HFFc6 (cell line): ENCODE measurements around the gene TTLL1. TPM values are rescaled to one million over a fixed set of nuclear protein-coding genes. Genes with fewer than 3 reads are reported as not detected.

ENCODE experiments used
- DNase-seq: peaks from one replicate; pipeline ENCODE4 v3.0.0-alpha.2; 2018
- H3K27ac Mint-ChIP-seq: 2 replicates; pipeline ENCODE4 v1.8.0; 2020; ENCODE audit warnings: mild to moderate bottlenecking, mixed read lengths
- H3K27me3 Mint-ChIP-seq: 2 replicates; pipeline ENCODE4 v1.8.0; 2021; ENCODE audit warnings: mild to moderate bottlenecking, moderate library complexity, mixed read lengths; ENCODE audit not compliant: insufficient read depth
- H3K36me3 Mint-ChIP-seq: 2 replicates; pipeline ENCODE4 v1.8.0; 2021; ENCODE audit warnings: low read depth, mixed read lengths
- H3K4me1 Mint-ChIP-seq: 2 replicates; pipeline ENCODE4 v1.8.0; 2020; ENCODE audit warnings: low read depth, mixed read lengths
- H3K4me3 Mint-ChIP-seq: 2 replicates; pipeline ENCODE4 v1.8.0; 2020; ENCODE audit warnings: mild to moderate bottlenecking, moderate library complexity, mixed read lengths
- H3K9me3 Mint-ChIP-seq: 2 replicates; pipeline ENCODE4 v1.8.0; 2020; ENCODE audit warnings: mild to moderate bottlenecking, mixed read lengths
- CTCF ChIP-seq: fragments of 200-600 bp; sonication (generic); IDR thresholded peaks from 2 replicates; pipeline ENCODE4 v1.5.0; 2021; ENCODE audit warnings: antibody characterized with exemption, mild to moderate bottlenecking
- total RNA-seq, 6 experiments: library from RNA; stranded (reverse); fragmentation: NEBNext Ultra II Directional; extraction: Animal tissue kit (Norgen Biotek cat#: 25700); gene quantifications; 2 replicates in 1 of 6; 3 replicates in 5 of 6; pipeline ENCODE4 v1.2.3, GENCODE V29; 2021

TTLL1 gene
- total RNA-seq, 6 experiments from 2014 or later = 5.7 to 7.7 (median 6.5) TPM

GRCh38 chr22:43050995-43051394, 38.2 kb downstream of the TTLL1 start:
- Mint-ChIP-seq H3K27me3 (peaks cover 2% of the 10 kb centered on the region), H3K27ac (no peak overlapping the region), H3K4me3 (no peak overlapping the region), H3K36me3 (no peaks in the 10 kb centered on the region), H3K4me1 (no peaks in the 10 kb centered on the region), H3K9me3 (no peaks in the 10 kb centered on the region)
- no peak for TF ChIP-seq CTCF
- DNase-seq = no peak

- Mint-ChIP-seq H3K27me3 (peaks cover 5% of the 10 kb centered on the region), H3K4me3 (no peak overlapping the region), H3K36me3 (no peaks in the 10 kb centered on the region), H3K9me3 (no peaks in the 10 kb centered on the region), H3K27ac (no peak overlapping the region), H3K4me1 (no peaks in the 10 kb centered on the region)
- DNase-seq = no peak
- no peak for TF ChIP-seq CTCF
Measured at GRCh38 chr22:43047605-43048004, 41.6 kb downstream of the TTLL1 start.

- Mint-ChIP-seq H3K4me3 (no peak overlapping the region), H3K27ac (no peak overlapping the region), H3K27me3 (peaks cover 3% of the 10 kb centered on the region; the same call in 1 of the 2 replicates), H3K36me3 (no peaks in the 10 kb centered on the region), H3K4me1 (peaks cover 7% of the 10 kb centered on the region), H3K9me3 (no peaks in the 10 kb centered on the region)
- TF ChIP-seq CTCF = no peak
- no peak for DNase-seq
Measured at GRCh38 chr22:43044290-43044712, 44.9 kb downstream of the TTLL1 start.

- Mint-ChIP-seq H3K9me3 (no peaks in the 10 kb centered on the region), H3K27me3 (peaks cover 3% of the 10 kb centered on the region; the same call in 1 of the 2 replicates), H3K36me3 (no peaks in the 10 kb centered on the region), H3K27ac (peak overlapping the region; percentile 22), H3K4me1 (peaks cover 7% of the 10 kb centered on the region), H3K4me3 (no peak overlapping the region)
- DNase-seq = no peak
- no peak for TF ChIP-seq CTCF
Measured at GRCh38 chr22:43042101-43042780, 47.0 kb downstream of the TTLL1 start.

- Mint-ChIP-seq H3K9me3 (no peaks in the 10 kb centered on the region), H3K4me1 (peaks cover 14% of the 10 kb centered on the region), H3K36me3 (no peaks in the 10 kb centered on the region), H3K4me3 (no peak overlapping the region), H3K27ac (no peak overlapping the region), H3K27me3 (peaks cover 4% of the 10 kb centered on the region)
- DNase-seq = no peak
- no peak for TF ChIP-seq CTCF
Measured at GRCh38 chr22:43039800-43040199, 49.4 kb downstream of the TTLL1 start.
